K562 (cell line): ENCODE measurements around the gene WDR54. TPM values are rescaled to one million over a fixed set of nuclear protein-coding genes. Genes with fewer than 3 reads are reported as not detected.

Experiments
- ATAC-seq: fragments of 200-7000 bp; cut with Tn5 transposase; 3 replicates; pipeline ENCODE4 v1.9.1; 2020; ENCODE audit warnings: moderate library complexity
- BruUV-seq: library from RNA; stranded (reverse); fragments of 400-500 nt; replicated peaks from 2 replicates; lab custom pipeline; 2021; lab: Mats Ljungman, UMichigan
- CTCF ChIA-PET: fragments of 300-600 bp; formaldehyde crosslinking; extraction: SDS; loops from one replicate; lab custom pipeline; 2021; ENCODE audit warnings: low intra/inter-chr PET ratio; lab: Yijun Ruan, JAX
- POLR2A ChIA-PET: fragments of 300-600, 350-650 bp; sonication (Branson Sonifier 250); formaldehyde crosslinking; extraction: SDS; loops from one replicate; lab custom pipeline; 2021; ENCODE audit warnings: antibody characterized with exemption, inconsistent platforms; lab: Yijun Ruan, JAX
- DNase-seq, 4 experiments: peaks; one replicate each; pipeline versions ENCODE4 v3.0.0 to v3.0.0-alpha.2; 2011 to 2018; ENCODE audit warnings: low spot score in 3 of 4, mixed read lengths in 3 of 4; ENCODE audit errors: extremely low read depth in 1 of 4
- FAIRE-seq: peaks from 2 replicates; lab custom pipeline; 2011; peaks lifted over from hg19 to GRCh38; lab: Jason Lieb, UNC
- H2AFZ ChIP-seq: 2 replicates; pipeline ENCODE4 v1.6.0; 2011; ENCODE audit warnings: low read depth, low read length, control low read depth, inconsistent platforms
- H3K27ac ChIP-seq: fragments of 200-600 bp; 3 replicates; pipeline ENCODE4 v1.8.0; 2011; ENCODE audit warnings: low read depth, mild to moderate bottlenecking, control low read depth, inconsistent platforms, low read length, moderate library complexity, mixed read lengths; ENCODE audit errors: extremely low read depth
- H3K27me3 ChIP-seq, 2 experiments: fragments of 300-600 bp in 1 of 2; 2 replicates in 1 of 2; 3 replicates in 1 of 2; pipeline versions ENCODE4 v1.6.0 to v1.8.0; 2011; ENCODE audit warnings: inconsistent platforms in 2 of 2, low read length in 2 of 2, mild to moderate bottlenecking in 1 of 2, mixed read lengths in 1 of 2, moderate library complexity in 1 of 2; ENCODE audit not compliant: control insufficient read depth in 2 of 2, insufficient read depth in 2 of 2
- H3K36me3 ChIP-seq: fragments of 300-600 bp; 3 replicates; pipeline ENCODE4 v1.8.0; 2011; ENCODE audit warnings: mild to moderate bottlenecking, low read length, inconsistent platforms; ENCODE audit not compliant: control insufficient read depth, insufficient read depth
- H3K4me1 ChIP-seq, 2 experiments: fragments of 200-600 bp in 1 of 2; replicated peaks in 1 of 2; 2 replicates in 1 of 2; 3 replicates in 1 of 2; pipeline versions ENCODE4 v1.5.1 to v1.8.0; 2011; ENCODE audit warnings: inconsistent platforms in 2 of 2, low read length in 2 of 2, mild to moderate bottlenecking in 1 of 2, mixed read lengths in 1 of 2, moderate library complexity in 1 of 2; ENCODE audit not compliant: control insufficient read depth in 2 of 2, insufficient read depth in 2 of 2
- H3K4me2 ChIP-seq: 2 replicates; pipeline ENCODE4 v1.6.1; 2011; ENCODE audit warnings: low read length, control low read depth, inconsistent platforms, mixed read lengths; ENCODE audit not compliant: insufficient read depth
- H3K4me3 ChIP-seq: fragments of 200-600 bp; sonication (generic), shearing (Covaris generic); 2 replicates; pipeline ENCODE4 v1.5.1; 2016; ENCODE audit warnings: control low read depth, inconsistent platforms
- H3K79me2 ChIP-seq: fragments of 200-600 bp; 3 replicates; pipeline ENCODE4 v1.8.0; 2011; ENCODE audit warnings: low read length, inconsistent platforms; ENCODE audit not compliant: control insufficient read depth, insufficient read depth
- H3K9ac ChIP-seq, 2 experiments: 2 replicates each; pipeline versions ENCODE4 v1.6.0 to v1.6.1; 2011; ENCODE audit warnings: low read depth in 2 of 2, low read length in 2 of 2, control low read depth in 1 of 2, inconsistent platforms in 1 of 2, mild to moderate bottlenecking in 1 of 2, mixed read lengths in 1 of 2; ENCODE audit not compliant: insufficient read depth in 1 of 2
- H3K9me1 ChIP-seq: one replicate; pipeline ENCODE4 v1.6.0; 2011; ENCODE audit warnings: inconsistent platforms, mild to moderate bottlenecking, low read length, moderate library complexity; ENCODE audit not compliant: control insufficient read depth, insufficient read depth
- H3K9me3 ChIP-seq: replicated peaks from 2 replicates; pipeline ENCODE4 v1.5.1; 2011; ENCODE audit warnings: low read depth, low read length, inconsistent platforms; ENCODE audit not compliant: control insufficient read depth, insufficient read depth
- H4K20me1 ChIP-seq: replicated peaks from 2 replicates; pipeline ENCODE4 v1.6.1; 2011; ENCODE audit warnings: low read length, inconsistent platforms, mixed read lengths; ENCODE audit not compliant: control insufficient read depth, insufficient read depth
- ATF1 ChIP-seq, 2 experiments: fragments of 450-650 bp in 1 of 2; IDR thresholded peaks; 2 replicates each; pipeline ENCODE4 v1.6.1; 2016; ENCODE audit warnings: missing compliant biosample characterization in 1 of 2, missing genetic modification characterization in 1 of 2
- ATF3 ChIP-seq, 2 experiments: fragments of 450-650 bp in 1 of 2; sonication (generic) in 1 of 2; formaldehyde crosslinking in 1 of 2; IDR thresholded peaks in 1 of 2; conservative IDR thresholded peaks in 1 of 2; 2 replicates each; pipeline versions ENCODE4 v1.6.1 to v1.8.1; 2016 to 2023; ENCODE audit warnings: mild to moderate bottlenecking in 2 of 2, moderate library complexity in 2 of 2, inconsistent platforms in 1 of 2, missing genetic modification reagents in 1 of 2
- ATF7 ChIP-seq: fragments of 450-650 bp; IDR thresholded peaks from 2 replicates; pipeline ENCODE4 v1.7.1; 2014; ENCODE audit warnings: mild to moderate bottlenecking, moderate library complexity
- CREB1 ChIP-seq, 2 experiments: sonication (generic) in 1 of 2; formaldehyde crosslinking in 1 of 2; IDR thresholded peaks; 2 replicates each; pipeline versions ENCODE4 v1.6.1 to v1.8.0; 2012 to 2022; ENCODE audit warnings: inconsistent platforms in 1 of 2, mild to moderate bottlenecking in 1 of 2, missing genetic modification reagents in 1 of 2, moderate library complexity in 1 of 2
- CREM ChIP-seq: IDR thresholded peaks from 2 replicates; pipeline ENCODE4 v1.6.1; 2014; ENCODE audit warnings: antibody characterized with exemption, low read depth
- JUND ChIP-seq, 2 experiments: IDR thresholded peaks; 2 replicates in 1 of 2; 3 replicates in 1 of 2; pipeline ENCODE4 v1.6.1; 2011; ENCODE audit warnings: borderline replicate concordance in 2 of 2, low read depth in 2 of 2, low read length in 2 of 2, improper control_type of control experiment in 1 of 2, missing biosample characterization in 1 of 2, missing genetic modification characterization in 1 of 2, missing genetic modification reagents in 1 of 2
- MEIS2 ChIP-seq: fragments of 450-650 bp; IDR thresholded peaks from 2 replicates; pipeline ENCODE4 v1.6.1; 2014; ENCODE audit warnings: mild to moderate bottlenecking; ENCODE audit not compliant: partially characterized antibody
- MTF1 ChIP-seq: fragments of 250-450 bp; sonication (Bioruptor Pico); IDR thresholded peaks from 2 replicates; pipeline ENCODE4 v1.9.0; 2021; ENCODE audit warnings: moderate library complexity, mild to moderate bottlenecking, inconsistent platforms, borderline replicate concordance
- NRF1 ChIP-seq, 2 experiments: fragments of 450-650 bp; IDR thresholded peaks in 1 of 2; conservative IDR thresholded peaks in 1 of 2; 2 replicates each; pipeline ENCODE4 v1.6.1; 2014; ENCODE audit warnings: mild to moderate bottlenecking in 2 of 2
- RFX1 ChIP-seq: fragments of 450-650 bp; IDR thresholded peaks from 2 replicates; pipeline ENCODE4 v1.6.1; 2016; ENCODE audit warnings: mild to moderate bottlenecking, moderate library complexity
- SMARCB1 ChIP-seq: IDR thresholded peaks from 2 replicates; pipeline ENCODE4 v1.6.1; 2011; ENCODE audit warnings: improper control_type of control experiment, low read depth; ENCODE audit not compliant: insufficient read length
- STAT5A ChIP-seq: IDR thresholded peaks from 2 replicates; pipeline ENCODE4 v1.6.1; 2012; ENCODE audit warnings: low read length, inconsistent platforms, borderline replicate concordance
- ZBTB26 ChIP-seq: fragments of 450-650 bp; formaldehyde crosslinking; IDR thresholded peaks from 2 replicates; pipeline ENCODE4 v1.4.0; 2022; ENCODE audit warnings: missing genetic modification characterization
- ZNF512 ChIP-seq: IDR thresholded peaks from 2 replicates; pipeline ENCODE4 v1.6.1; 2016; ENCODE audit warnings: missing genetic modification characterization, missing compliant biosample characterization
- WGBS: fragments of 100-300 bp; shearing (Covaris generic); methylation state at CpG from one replicate; pipeline ENCODE4 v1.1.6; 2016; ENCODE audit warnings: low coverage, mixed read lengths; ENCODE audit not compliant: insufficient coverage; ENCODE audit errors: missing lambda C conversion rate; 5-methylcytosine and 5-hydroxymethylcytosine counted together
- in situ Hi-C: fragments of 300-500 bp; cut with MboI; formaldehyde crosslinking; loops from 4 replicates; pipeline ENCODE4 v1.15.0; 2018; ENCODE audit warnings: inconsistent platforms, mixed read lengths
- intact Hi-C: fragments of 100-400 bp; cut with micrococcal nuclease; formaldehyde crosslinking; loops from 2 replicates; pipeline ENCODE4 v1.14.2; 2022
- polyA plus RNA-seq, 8 experiments: library from polyadenylated mRNA; depleted of rRNA in 4 of 8; stranded (reverse) in 5 of 8; unstranded in 3 of 8; fragments of >200 nt; fragmentation: Nextera tagmentation in 2 of 8; fragmentation: Illumina TruSeq in 1 of 8; extraction: Ambion mirVana in 2 of 8; extraction: Trizol in 1 of 8; gene quantifications; 2 replicates each; pipeline versions ENCODE4 v1.2.1 to v1.2.3, GENCODE V29; 2011 to 2014; ENCODE audit warnings: inconsistent platforms in 1 of 8, missing spikeins in 1 of 8
- total RNA-seq, 7 experiments: library from RNA; depleted of rRNA in 6 of 7; stranded (reverse); fragments of >200 nt in 6 of 7; fragmentation: Illumina TruSeq in 2 of 7; extraction: Trizol in 2 of 7; gene quantifications; 2 replicates each; pipeline versions ENCODE4 v1.2.1 to v1.2.3, GENCODE V29; 2011 to 2021; ENCODE audit warnings: low replicate concordance in 1 of 7

Gene WDR54
- total and polyA plus RNA-seq, 9 of the 15 experiments (the other 6 are each of a cell fraction or from before 2014, with no cell fraction given): 5.2 to 15.2 (median 7.4) TPM

GRCh38 chr2:74373985-74374384 lies 47.5 kb upstream of the WDR54 start (continued):
- TF ChIP-seq ZBTB26 (CRISPR knock-in tag): no peak

- Histone ChIP-seq H2AFZ (no peak overlapping the region), H3K4me1 (peaks cover 4 to 16% of the 10 kb centered on the region in 2 experiments; a peak in 3 of 5 replicates), H3K4me3 (no peak overlapping the region), H4K20me1 (no peaks in the 10 kb centered on the region; the same call in none of the 2 replicates), H3K9ac (no peak overlapping the region), H3K27me3 (no peaks in the 10 kb centered on the region), H3K79me2 (no peaks in the 10 kb centered on the region), H3K9me3 (no peaks in the 10 kb centered on the region), H3K4me2 (no peak overlapping the region), H3K36me3 (peaks cover 29% of the 10 kb centered on the region; the same call in 2 of the 3 replicates), H3K27ac (no peak overlapping the region), H3K9me1 (no peaks in the 10 kb centered on the region)
- 66% methylated on average over 18 of the region's 19 CpGs for WGBS
- DNase-seq (peak; percentile 76 to 93 (median 89)), FAIRE-seq (peak; percentile 91), ATAC-seq (peak; percentile 100)
- CTCF ChIA-PET: no interaction called here
- intact Hi-C loops: no loop called here
- TF ChIP-seq CREM (peak; percentile 67), JUND (IDR thresholded peaks at IDR 0.05; ENCODE audit: borderline replicate concordance, low read depth, low read length) (peak; percentile 43), JUND (tag; IDR thresholded peaks at IDR 0.05; ENCODE audit: borderline replicate concordance, low read depth, low read length) (peak; percentile 36; the same call in 1 of the 3 replicates), STAT5A (no peak), RFX1 (peak; percentile 91), ATF7 (peak; percentile 89), CREB1 (IDR thresholded peaks at IDR 0.05) (0 out of 2 replicates have a peak, but pooled peaks have one; percentile 21), CREB1 (CRISPR knock-in tag; IDR thresholded peaks at IDR 0.05) (no peak), ATF1 (CRISPR knock-in tag; IDR thresholded peaks at IDR 0.05) (no peak), ATF1 (tag; IDR thresholded peaks at IDR 0.05) (peak; percentile 63), ZNF512 (tag) (no peak), SMARCB1 (no peak), NRF1 (conservative IDR thresholded peaks at IDR 0.05 in 1 of 2, IDR thresholded peaks at IDR 0.05 in 1 of 2) (peak; percentile 91 to 92), ATF3 (IDR thresholded peaks at IDR 0.05) (peak; percentile 54; the same call in 1 of the 2 replicates), ATF3 (CRISPR knock-in tag; conservative IDR thresholded peaks at IDR 0.05) (no peak), MEIS2 (peak; percentile 48), MTF1 (CRISPR knock-in tag) (no peak)
- POLR2A ChIA-PET: interaction anchor here (0.6 to 1.0 kb wide), 4 partner anchors 15 to 176 kb away, joined by 3 to 5 read pairs (median 4); no protein-coding TSS in a partner anchor
- in situ Hi-C loops: no loop called here
- BruUV-seq: no TSS peak
Measured at GRCh38 chr2:74374509-74375205, 46.9 kb upstream of the WDR54 start.
